ENCODE measurements around the gene CUL9. TPM values are rescaled to one million over a fixed set of nuclear protein-coding genes. Genes with fewer than 3 reads are reported as not detected.

CUL9 gene
- polyA plus RNA-seq, 1 donor (not counting 4 experiments of a cell fraction or from before 2014, with no cell fraction given), result 21.6 TPM

GRCh38 chr6:43174263-43175112, 7.5 kb upstream of the CUL9 start:
- H3K9me1 ChIP-seq (ENCODE audit: control insufficient read depth, extremely low read depth, insufficient read depth, low read length), result no peaks in the 10 kb centered on the region
- peak overlapping the region; percentile 75 for H3K27ac ChIP-seq (ENCODE audit: control insufficient read depth, insufficient read depth, low read length)
- peaks cover 26% of the 10 kb centered on the region for H3K4me1 ChIP-seq (ENCODE audit: control insufficient read depth, extremely low read depth, insufficient read depth, low read length)
- dilution Hi-C loops (cut with MboI; ENCODE audit: extremely low pct_ligation_motif_present, low sequenced_read_pairs), result no loop called here
- FAIRE-seq (peak; percentile 81), DNase-seq (ENCODE audit: low read depth, low spot score) (peak; percentile 96)
- peaks cover 37% of the 10 kb centered on the region for H3K79me2 ChIP-seq (ENCODE audit: control insufficient read depth, insufficient read depth, low read length)
- TF ChIP-seq CTCF (optimal IDR thresholded peaks at IDR 0.05 in 1 of 3, IDR thresholded peaks at IDR 0.05 in 1 of 3, conservative IDR thresholded peaks at IDR 0.05 in 1 of 3; ENCODE audit: extremely low read depth in 1 of 3, insufficient read depth in 2 of 3, low read length in 3 of 3) (peak in 1 of 3 experiments; percentile 25), EZH2 (IDR thresholded peaks at IDR 0.05; ENCODE audit: low read length) (no peak)
- peaks cover 28 to 32% of the 10 kb centered on the region in 2 experiments for H3K36me3 ChIP-seq (ENCODE audit: control insufficient read depth in 2 of 2, extremely low read depth in 1 of 2, insufficient read depth in 2 of 2, low read length in 2 of 2)
- no peaks in the 10 kb centered on the region for H3K9me3 ChIP-seq (ENCODE audit: control insufficient read depth, low read depth, low read length)
- peak overlapping the region; percentile 95 for H3K4me2 ChIP-seq (ENCODE audit: control insufficient read depth, extremely low read depth, insufficient read depth, low read depth, low read length)
- no peaks in the 10 kb centered on the region for H3K27me3 ChIP-seq (ENCODE audit: control insufficient read depth, extremely low read depth, insufficient read depth, low read length)
- H3K4me3 ChIP-seq (ENCODE audit: control insufficient read depth in 2 of 3, extremely low read depth in 1 of 3, insufficient read depth in 2 of 3, low read depth in 1 of 3, low read length in 3 of 3), result peak overlapping the region; percentile 27 to 79 (median 78)
- peaks cover 3% of the 10 kb centered on the region for H4K20me1 ChIP-seq (ENCODE audit: control insufficient read depth, extremely low read depth, insufficient read depth, low read length)
- H3K9ac ChIP-seq (ENCODE audit: control insufficient read depth, extremely low read depth, insufficient read depth, low read length), result peak overlapping the region; percentile 42
- no peak overlapping the region for H2AFZ ChIP-seq (ENCODE audit: control insufficient read depth, low read length)

DNA sequence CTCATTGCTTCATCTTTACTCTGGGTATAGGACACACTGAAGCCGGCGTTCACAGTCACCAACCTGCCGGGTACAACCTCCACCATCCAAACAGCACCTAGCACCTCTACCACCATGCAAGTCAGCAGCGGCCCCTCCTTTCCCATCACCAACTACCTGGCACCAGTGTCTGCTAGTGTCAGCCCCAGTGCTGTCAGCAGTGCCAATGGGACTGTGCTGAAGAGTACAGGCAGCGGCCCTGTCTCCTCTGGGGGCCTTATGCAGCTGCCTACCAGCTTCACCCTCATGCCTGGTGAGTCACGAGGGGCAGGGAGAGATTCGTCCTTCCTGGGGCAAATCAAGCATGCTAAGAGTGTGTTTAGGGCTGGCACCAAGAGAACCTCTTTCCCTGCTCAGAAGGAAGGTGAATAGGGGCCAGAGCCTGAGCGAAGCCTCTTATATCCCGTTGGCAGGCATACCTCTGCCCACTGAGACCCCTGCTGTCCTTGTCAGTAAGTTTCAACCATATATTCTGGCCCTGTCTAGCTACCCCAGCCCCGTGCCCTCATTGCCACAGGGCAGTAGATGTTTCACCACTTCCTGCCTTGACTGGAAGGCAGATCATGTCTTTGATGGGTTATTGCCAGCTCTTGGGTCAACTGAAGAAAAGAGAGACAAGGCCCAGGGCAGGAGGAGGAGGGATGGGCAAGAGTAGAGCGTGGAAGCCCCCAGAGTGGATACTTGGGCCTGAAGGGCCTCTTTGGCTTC, 6.1 kb upstream of the CUL9 start:
- peaks cover 37% of the 10 kb centered on the region for H3K79me2 ChIP-seq (ENCODE audit: control insufficient read depth, insufficient read depth, low read length)
- H3K27me3 ChIP-seq (ENCODE audit: control insufficient read depth, extremely low read depth, insufficient read depth, low read length), result no peaks in the 10 kb centered on the region
- peaks cover 23% of the 10 kb centered on the region for H3K4me1 ChIP-seq (ENCODE audit: control insufficient read depth, extremely low read depth, insufficient read depth, low read length)
- no peak overlapping the region for H3K27ac ChIP-seq (ENCODE audit: control insufficient read depth, insufficient read depth, low read length)
- dilution Hi-C loops (cut with MboI; ENCODE audit: extremely low pct_ligation_motif_present, low sequenced_read_pairs), result no loop called here
- H3K4me3 ChIP-seq (ENCODE audit: control insufficient read depth in 2 of 3, extremely low read depth in 1 of 3, insufficient read depth in 2 of 3, low read depth in 1 of 3, low read length in 3 of 3), result no peak overlapping the region
- H3K36me3 ChIP-seq (ENCODE audit: control insufficient read depth in 2 of 2, extremely low read depth in 1 of 2, insufficient read depth in 2 of 2, low read length in 2 of 2), result peaks cover 30 to 34% of the 10 kb centered on the region in 2 experiments
- H4K20me1 ChIP-seq (ENCODE audit: control insufficient read depth, extremely low read depth, insufficient read depth, low read length), result peaks cover 3% of the 10 kb centered on the region
- H3K4me2 ChIP-seq (ENCODE audit: control insufficient read depth, extremely low read depth, insufficient read depth, low read depth, low read length), result no peak overlapping the region
- no peaks in the 10 kb centered on the region for H3K9me1 ChIP-seq (ENCODE audit: control insufficient read depth, extremely low read depth, insufficient read depth, low read length)
- H3K9ac ChIP-seq (ENCODE audit: control insufficient read depth, extremely low read depth, insufficient read depth, low read length), result no peak overlapping the region
- FAIRE-seq, result no peak
- DNase-seq (ENCODE audit: low read depth, low spot score), result no peak
- no peak for TF ChIP-seq EZH2 (IDR thresholded peaks at IDR 0.05; ENCODE audit: low read length)
- no peak for TF ChIP-seq CTCF (optimal IDR thresholded peaks at IDR 0.05 in 1 of 3, IDR thresholded peaks at IDR 0.05 in 1 of 3, conservative IDR thresholded peaks at IDR 0.05 in 1 of 3; ENCODE audit: extremely low read depth in 1 of 3, insufficient read depth in 2 of 3, low read length in 3 of 3)
- H2AFZ ChIP-seq (ENCODE audit: control insufficient read depth, low read length), result no peak overlapping the region
- H3K9me3 ChIP-seq (ENCODE audit: control insufficient read depth, low read depth, low read length), result no peaks in the 10 kb centered on the region
